KOPT-K1 (cell line): Measurements from ENCODE around the gene PKNOX1.
"Not testable (repeated sequence)": the region's sequence is repeated elsewhere in the genome, so short reads cannot be mapped to it uniquely, and the experiment has no call there.

ENCODE experiments used
- H3K27ac ChIP-seq: fragments of 200-600 bp; sonication (generic); 2 replicates; pipeline ENCODE4 v1.5.1; 2016; ENCODE audit warnings: antibody characterized with exemption, mild to moderate bottlenecking, low read depth, low read length; ENCODE audit not compliant: poor library complexity, severe bottlenecking
- H3K36me3 ChIP-seq: fragments of 200-600 bp; sonication (generic); 2 replicates; pipeline ENCODE4 v1.5.1; 2017; ENCODE audit warnings: antibody characterized with exemption, mild to moderate bottlenecking, low read length, moderate library complexity; ENCODE audit not compliant: insufficient read depth
- H3K9me3 ChIP-seq: fragments of 200-600 bp; sonication (generic); 2 replicates; pipeline ENCODE4 v1.5.1; 2017; ENCODE audit warnings: antibody characterized with exemption, low read length, mild to moderate bottlenecking; ENCODE audit not compliant: insufficient read depth, poor library complexity, severe bottlenecking

Gene PKNOX1

DNA sequence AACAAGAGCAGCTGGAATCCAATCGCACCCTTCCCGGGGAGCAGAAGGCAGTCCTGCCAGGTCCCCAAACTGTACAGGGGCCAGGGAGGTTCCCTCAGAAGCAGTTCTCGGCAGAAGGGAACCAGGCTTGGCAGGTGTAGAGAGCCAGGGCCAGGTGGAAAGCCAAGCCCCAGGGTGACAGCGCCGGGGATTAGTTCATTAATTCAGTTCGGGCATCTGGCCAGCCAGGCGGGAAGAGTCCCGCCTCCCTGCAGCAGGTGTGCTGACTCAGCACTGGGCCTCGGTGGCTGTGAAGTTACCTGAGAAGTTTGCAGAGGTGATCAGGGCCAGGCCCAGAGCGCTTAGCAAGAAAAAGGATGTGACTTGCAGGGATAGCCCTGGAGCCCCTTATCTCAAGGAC is 95.3 kb downstream of the PKNOX1 start:
- not testable (repeated sequence) for H3K9me3 ChIP-seq, H3K27ac ChIP-seq, H3K36me3 ChIP-seq

DNA sequence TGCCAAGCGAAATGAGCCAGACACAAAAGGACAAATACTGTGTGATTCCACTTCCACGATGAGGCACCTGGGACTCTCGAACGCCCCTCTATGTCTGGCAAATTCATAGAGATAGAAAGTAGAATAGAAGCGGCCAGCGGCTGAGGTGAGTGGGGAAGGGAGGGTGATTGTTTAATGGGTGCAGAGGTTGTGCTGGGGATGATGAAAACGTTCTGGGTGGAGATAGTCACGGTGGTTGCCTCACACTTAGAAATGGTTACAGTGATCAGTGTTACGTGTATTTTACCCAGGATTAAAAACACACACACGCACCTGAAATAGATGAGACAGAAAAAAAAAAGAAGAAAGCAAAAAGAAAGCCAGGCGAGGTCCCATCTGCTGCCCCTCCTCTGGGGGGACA is 98.4 kb downstream of the PKNOX1 start:
- not testable (repeated sequence) for H3K9me3 ChIP-seq, H3K27ac ChIP-seq, H3K36me3 ChIP-seq

DNA sequence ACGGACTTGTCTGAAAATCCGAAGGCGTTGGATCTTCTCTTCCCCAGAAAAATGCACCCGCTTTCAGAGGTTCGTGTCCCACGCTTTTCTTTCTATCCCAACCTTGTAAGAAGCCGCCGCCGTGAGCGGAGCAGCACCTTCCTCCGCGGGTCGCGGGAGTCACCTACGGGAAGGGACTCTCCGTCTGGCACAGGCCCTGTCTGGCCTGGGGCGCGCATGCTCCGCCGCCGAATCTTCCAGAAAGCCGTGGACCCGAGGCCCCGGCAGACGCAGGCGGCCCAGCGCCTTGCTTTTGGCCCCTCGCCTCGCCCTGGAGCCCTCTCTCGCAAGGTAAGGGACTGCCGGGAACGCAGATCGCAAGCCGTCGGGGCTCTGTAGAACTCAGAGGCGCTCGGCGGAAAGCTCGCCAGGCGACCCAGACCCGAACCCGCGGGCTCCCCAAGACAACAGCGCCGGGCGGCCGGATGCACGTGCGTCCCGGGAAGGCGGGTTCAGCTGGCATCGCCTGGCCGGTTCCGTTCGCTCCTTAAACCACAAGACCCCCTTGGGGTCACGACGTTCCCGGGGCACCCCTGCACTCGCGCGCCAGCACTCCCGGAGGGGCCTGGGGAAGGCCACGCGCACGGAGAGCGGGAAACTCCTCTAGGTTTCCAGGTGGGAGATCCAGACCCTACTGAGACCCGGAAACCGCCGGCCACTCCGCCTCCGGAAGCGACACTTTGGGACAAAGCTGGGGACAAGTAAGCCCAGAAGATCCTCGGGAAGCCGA is 100.2 kb downstream of the PKNOX1 start:
- H3K36me3 ChIP-seq, H3K9me3 ChIP-seq, H3K27ac ChIP-seq: not testable (repeated sequence)

DNA sequence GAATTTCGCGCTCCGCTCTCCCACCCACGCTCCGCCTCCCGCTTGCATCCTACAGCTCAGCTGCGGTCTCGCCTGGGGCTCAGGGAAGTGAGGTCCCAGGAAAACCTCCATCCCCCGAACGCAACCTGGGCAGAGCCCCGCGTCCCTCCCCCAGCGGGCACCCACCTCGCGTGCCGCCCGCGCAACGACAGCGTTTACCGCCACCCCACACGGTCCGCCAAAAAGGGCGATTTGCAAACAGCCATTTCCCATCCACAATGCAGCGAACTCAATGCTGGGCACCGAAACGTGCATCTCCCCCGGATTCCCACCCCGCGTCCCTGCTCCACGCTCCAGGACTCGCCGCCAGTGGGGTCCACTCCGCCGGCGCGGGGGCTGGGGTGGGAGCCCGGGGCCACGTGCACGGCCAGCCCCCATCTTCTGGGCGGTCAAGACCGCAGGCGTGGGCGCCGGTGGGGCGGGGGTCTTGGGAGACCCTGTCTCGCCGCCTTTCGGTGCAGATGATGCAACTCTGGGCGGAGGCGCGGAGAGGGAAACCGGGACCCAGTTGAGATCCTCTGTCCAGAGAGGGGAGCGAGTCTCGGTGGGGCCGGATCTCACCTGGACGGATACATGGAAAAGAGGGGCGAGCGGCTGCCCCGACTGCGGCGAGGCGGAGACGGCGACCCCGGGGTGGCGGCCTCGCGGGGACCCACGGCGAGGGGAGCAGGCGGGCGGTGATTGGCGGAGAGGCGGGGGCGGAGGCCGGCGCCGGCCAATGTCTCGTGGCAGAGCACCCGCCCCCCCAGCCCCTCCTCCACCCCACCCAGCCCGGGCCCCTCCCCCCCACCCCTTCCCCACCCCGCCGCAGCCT is 101.0 kb downstream of the PKNOX1 start, which contains the start of gene CBS:
Gene CBS (minus strand): TSS at position 666 of the 853 bp plus-strand sequence. CDS start 3,642 bp downstream, outside the sequence.
- not testable (repeated sequence) for H3K36me3 ChIP-seq, H3K27ac ChIP-seq, H3K9me3 ChIP-seq

DNA sequence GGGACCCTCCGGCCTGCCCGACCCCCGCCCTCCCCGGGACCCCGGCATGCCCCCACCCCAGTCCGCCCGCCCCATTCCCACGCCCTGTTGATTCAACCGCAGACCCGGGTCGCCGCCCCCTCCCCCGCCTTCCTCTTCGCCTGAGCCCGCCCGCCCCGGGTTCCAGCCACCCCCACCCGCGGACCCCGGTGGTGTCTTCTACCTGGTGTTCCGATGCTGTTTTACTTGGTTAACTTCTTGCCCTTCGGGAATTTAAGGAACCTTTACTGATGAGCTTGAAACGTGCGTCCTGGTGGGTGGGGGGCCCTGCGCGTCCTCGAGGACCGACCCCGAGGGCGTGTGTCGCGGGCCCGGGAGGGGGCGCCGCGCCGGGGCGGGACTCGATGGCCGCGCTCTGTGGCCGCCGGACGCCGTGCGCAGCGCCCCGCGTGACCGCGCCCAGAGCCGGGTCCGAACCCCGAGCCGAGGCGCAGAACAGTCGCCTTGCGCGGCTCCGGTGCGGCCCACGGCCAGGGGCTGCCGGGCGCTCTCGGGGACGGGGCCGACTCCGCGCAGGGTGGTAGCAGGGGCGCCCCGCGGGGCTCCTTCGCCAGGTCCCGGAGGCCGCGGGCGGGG is 101.8 kb downstream of the PKNOX1 start:
- H3K36me3 ChIP-seq, H3K9me3 ChIP-seq, H3K27ac ChIP-seq: not testable (repeated sequence)

DNA sequence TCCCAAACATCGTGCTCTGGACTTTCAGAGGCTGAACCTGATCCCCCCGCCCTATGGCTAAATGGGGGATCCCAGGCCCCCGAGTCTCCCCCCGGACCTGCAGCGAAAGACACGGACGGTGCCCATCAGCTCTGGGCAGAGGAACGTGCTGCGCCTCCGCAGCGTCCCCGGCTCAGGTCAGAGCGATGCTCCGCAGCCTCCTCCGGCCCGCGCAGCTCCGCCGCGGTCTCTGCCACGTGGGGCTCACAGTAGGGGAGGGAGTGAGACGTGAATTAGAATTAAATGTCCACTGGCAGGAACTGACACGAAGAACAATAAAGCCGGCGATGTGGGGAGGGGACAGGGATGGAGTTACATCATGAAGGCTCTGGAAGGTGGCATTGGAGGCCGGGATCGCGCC is 102.3 kb downstream of the PKNOX1 start:
- H3K36me3 ChIP-seq, H3K27ac ChIP-seq: not testable (repeated sequence)

DNA sequence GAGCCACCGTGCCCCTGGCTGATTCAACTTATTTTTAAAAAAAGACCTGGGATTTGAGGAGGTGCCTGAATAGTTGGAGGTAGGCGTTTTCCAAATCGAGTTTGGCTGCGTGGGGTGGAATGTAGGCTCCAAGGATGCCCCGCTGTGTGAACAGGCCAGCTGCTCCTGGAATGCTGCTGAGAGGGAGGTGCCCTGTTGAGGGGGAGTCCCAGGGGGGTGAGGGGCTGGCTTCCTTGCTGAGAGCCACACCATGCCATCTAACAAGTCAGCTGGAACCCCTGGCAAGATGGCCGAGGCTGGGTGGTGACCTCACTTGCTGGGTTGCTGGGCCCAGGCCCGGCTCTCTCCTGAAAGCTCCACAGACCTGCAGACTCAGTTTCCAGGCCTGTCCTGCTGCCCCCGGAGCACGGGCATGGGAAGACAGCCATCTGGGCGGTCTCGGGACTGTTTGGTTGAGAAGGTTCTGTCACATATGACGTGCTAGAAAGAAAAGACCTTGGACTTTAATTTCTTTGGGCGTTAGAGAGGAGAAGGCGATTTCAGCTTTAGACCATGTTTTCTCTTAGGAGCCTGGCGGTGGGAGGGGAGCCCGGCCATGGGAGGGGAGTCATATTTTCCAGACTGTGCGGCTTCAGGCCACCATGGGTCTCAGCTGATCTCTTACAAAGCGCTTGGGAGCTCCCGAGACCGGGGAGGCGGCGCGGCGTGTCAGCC is 108.4 kb downstream of the PKNOX1 start:
- not testable (repeated sequence) for H3K36me3 ChIP-seq, H3K9me3 ChIP-seq, H3K27ac ChIP-seq

More for the DNA sequence above, 102.3 kb downstream of the PKNOX1 start:
- not testable (repeated sequence) for H3K9me3 ChIP-seq
